H1 (cell line): ENCODE measurements around the gene RARRES2.

Source experiments
- CTCF ChIP-seq, 3 experiments: IDR thresholded peaks; 1 replicate in 2 of 3; 2 replicates in 1 of 3; pipeline versions ENCODE4 v1.5.1 to v1.6.1; 2011; ENCODE audit warnings: low read length in 3 of 3, mild to moderate bottlenecking in 3 of 3, inconsistent platforms in 2 of 3, low read depth in 1 of 3, moderate library complexity in 1 of 3; ENCODE audit not compliant: insufficient read depth in 1 of 3; ENCODE audit errors: control extremely low read depth in 1 of 3
- E2F6 ChIP-seq: IDR thresholded peaks from 2 replicates; pipeline ENCODE4 v1.6.1; 2012; ENCODE audit warnings: inconsistent platforms
- JUN ChIP-seq: IDR thresholded peaks from 2 replicates; pipeline ENCODE4 v1.6.1; 2011; ENCODE audit warnings: low read depth, mild to moderate bottlenecking, improper control_type of control experiment, low read length
- KDM1A ChIP-seq: fragments of 200-600, 300-600 bp; sonication (generic); IDR thresholded peaks from 2 replicates; pipeline ENCODE4 v1.7.1; 2016; ENCODE audit warnings: mild to moderate bottlenecking, low read length, borderline replicate concordance
- NRF1 ChIP-seq: IDR thresholded peaks from 2 replicates; pipeline ENCODE4 v1.6.1; 2011; ENCODE audit warnings: mild to moderate bottlenecking, low read depth, low read length, improper control_type of control experiment
- POLR2A ChIP-seq, 2 experiments: IDR thresholded peaks; 1 replicate in 1 of 2; 2 replicates in 1 of 2; pipeline ENCODE4 v1.6.1; 2011; ENCODE audit warnings: low read depth in 2 of 2, low read length in 2 of 2, mild to moderate bottlenecking in 2 of 2; ENCODE audit errors: control extremely low read depth in 1 of 2
- POLR2AphosphoS5 ChIP-seq: IDR thresholded peaks from 2 replicates; pipeline ENCODE4 v1.6.1; 2011; ENCODE audit warnings: low read depth, low read length
- RNF2 ChIP-seq: fragments of 200-900, 300-1000 bp; sonication (generic); IDR thresholded peaks from 2 replicates; pipeline ENCODE4 v1.7.1; 2016; ENCODE audit warnings: borderline replicate concordance, low read depth, mild to moderate bottlenecking, antibody characterized with exemption, low read length; ENCODE audit not compliant: poor library complexity, severe bottlenecking; ENCODE audit errors: missing control alignments
- TCF12 ChIP-seq: IDR thresholded peaks from 2 replicates; pipeline ENCODE4 v1.6.1; 2011; ENCODE audit warnings: low read depth, mild to moderate bottlenecking, low read length
- YY1 ChIP-seq: IDR thresholded peaks from 2 replicates; pipeline ENCODE4 v1.6.1; 2011; ENCODE audit warnings: low read depth, mild to moderate bottlenecking, low read length

GRCh38 chr7:150339409-150339809 is 2.0 kb downstream of the RARRES2 start:
- TF ChIP-seq E2F6: no peak
- TF ChIP-seq NRF1: no peak
- no peak for TF ChIP-seq CTCF (IDR thresholded peaks at IDR 0.05; ENCODE audit: control extremely low read depth in 1 of 3, insufficient read depth in 1 of 3, low read depth in 1 of 3, low read length in 3 of 3)
- no peak for TF ChIP-seq YY1
- no peak for TF ChIP-seq TCF12
- no peak for TF ChIP-seq POLR2A (IDR thresholded peaks at IDR 0.05; ENCODE audit: control extremely low read depth in 1 of 2, low read depth in 2 of 2, low read length in 2 of 2)
- no peak for TF ChIP-seq KDM1A
- no peak for TF ChIP-seq RNF2
- no peak for TF ChIP-seq JUN
- no peak for TF ChIP-seq POLR2AphosphoS5
